GM21390 (cell line): ENCODE measurements around the gene MORF4L1.
"Not testable (repeated sequence)": the region's sequence is repeated elsewhere in the genome, so short reads cannot be mapped to it uniquely, and the experiment has no call there.

Source experiments
- ATAC-seq: cut with Tn5 transposase; IDR thresholded peaks from one replicate; pipeline ENCODE4 v1.9.1; 2021; ENCODE audit not compliant: unreplicated experiment

MORF4L1 gene

GRCh38 chr15:78872155-78872971 lies at the start of gene MORF4L1:
Gene MORF4L1, plus strand, starts transcription at chr15:78872890. Its CDS starts 128 bp downstream, at chr15:78873018.
- ATAC-seq, result peak; percentile 78

DNA sequence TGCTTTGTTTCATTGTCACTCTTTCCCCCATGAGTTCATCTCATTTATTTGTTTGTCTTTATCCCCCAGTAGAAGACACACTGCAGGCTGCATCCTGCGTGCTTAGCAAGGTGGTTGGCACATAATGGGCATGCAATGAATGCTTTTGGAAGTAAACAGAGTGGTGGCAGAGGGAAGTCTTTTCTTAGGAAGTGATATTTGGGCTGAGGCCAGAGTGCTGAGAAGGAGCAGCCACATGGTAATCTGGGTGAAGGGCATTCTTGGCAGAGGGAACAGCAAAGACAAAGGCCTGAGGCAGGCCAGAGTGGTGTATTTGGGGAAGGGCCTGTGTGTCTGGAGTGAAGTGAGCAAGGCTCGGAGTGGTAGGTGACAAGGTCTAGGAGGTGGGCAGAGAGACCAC lies 43.8 kb upstream of the MORF4L1 start:
- no peak for ATAC-seq

- ATAC-seq, result no peak
Observed at GRCh38 chr15:78830514-78831228, 42.0 kb upstream of the MORF4L1 start.

GRCh38 chr15:78831229-78832207 lies 41.2 kb upstream of the MORF4L1 start:
- no peak for ATAC-seq

DNA sequence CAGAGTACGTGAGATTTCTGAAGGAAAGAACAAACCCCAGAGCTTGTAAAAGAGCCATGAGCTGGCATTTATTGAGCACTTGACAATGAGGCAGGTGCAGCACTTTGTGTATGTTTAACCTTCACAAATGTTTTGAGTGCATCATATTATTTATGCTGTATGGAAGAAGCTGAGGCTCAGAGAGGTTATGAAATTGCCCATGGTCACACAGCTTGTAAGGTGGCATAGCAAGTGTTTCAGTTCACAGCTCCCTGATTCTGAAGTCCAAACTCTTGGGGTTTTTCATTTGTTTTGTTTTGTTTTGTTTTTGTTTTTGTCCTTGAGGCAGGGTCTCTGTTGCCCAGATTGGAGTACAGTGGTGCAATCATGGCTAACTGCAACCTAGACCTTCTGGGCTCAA lies 36.4 kb upstream of the MORF4L1 start:
- no peak for ATAC-seq

- no peak for ATAC-seq
Observed at GRCh38 chr15:78837131-78837530, 35.6 kb upstream of the MORF4L1 start.

DNA sequence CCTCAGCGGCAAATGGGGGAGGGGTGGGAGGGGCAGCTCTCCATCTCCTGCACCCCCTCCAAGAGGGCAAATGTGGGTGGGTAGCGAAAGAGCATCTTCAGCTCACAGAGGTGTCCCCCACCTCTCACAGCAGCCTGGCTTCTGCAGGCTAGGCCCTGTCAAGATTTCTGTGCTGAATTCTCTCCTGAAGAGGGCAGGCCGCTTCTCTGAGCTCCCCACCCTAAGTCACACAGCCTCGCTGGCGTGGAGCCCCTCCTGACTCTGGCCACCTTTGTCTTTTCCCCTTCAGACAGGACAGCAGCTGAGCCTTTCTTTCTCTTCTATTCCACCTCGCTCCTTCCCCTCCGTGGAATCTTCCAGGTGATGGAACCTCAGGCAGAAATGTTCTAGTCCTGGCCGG lies 35.1 kb upstream of the MORF4L1 start:
- ATAC-seq, result no peak

DNA sequence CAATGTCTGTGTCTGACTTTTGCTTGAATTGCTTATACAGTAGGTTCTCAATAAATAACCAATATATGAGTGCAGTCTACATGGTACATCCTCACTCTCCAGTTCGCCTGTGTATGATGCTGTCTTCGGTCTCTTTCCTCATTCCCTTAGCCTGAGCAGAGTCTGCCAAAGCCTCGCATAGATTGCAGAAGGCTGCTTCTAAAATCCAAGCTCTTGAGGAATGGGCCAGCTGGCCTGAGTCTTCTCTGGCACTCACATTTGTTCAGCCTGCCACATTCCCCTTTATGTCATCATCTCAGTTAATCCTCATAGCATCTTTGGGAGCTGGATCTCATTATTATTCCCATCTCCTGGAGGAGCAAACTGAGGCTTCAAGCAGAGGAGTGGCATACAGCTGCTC lies 34.2 kb upstream of the MORF4L1 start:
- no peak for ATAC-seq

GRCh38 chr15:78839151-78839550 lies 33.5 kb upstream of the MORF4L1 start:
- not testable (repeated sequence) for ATAC-seq

DNA sequence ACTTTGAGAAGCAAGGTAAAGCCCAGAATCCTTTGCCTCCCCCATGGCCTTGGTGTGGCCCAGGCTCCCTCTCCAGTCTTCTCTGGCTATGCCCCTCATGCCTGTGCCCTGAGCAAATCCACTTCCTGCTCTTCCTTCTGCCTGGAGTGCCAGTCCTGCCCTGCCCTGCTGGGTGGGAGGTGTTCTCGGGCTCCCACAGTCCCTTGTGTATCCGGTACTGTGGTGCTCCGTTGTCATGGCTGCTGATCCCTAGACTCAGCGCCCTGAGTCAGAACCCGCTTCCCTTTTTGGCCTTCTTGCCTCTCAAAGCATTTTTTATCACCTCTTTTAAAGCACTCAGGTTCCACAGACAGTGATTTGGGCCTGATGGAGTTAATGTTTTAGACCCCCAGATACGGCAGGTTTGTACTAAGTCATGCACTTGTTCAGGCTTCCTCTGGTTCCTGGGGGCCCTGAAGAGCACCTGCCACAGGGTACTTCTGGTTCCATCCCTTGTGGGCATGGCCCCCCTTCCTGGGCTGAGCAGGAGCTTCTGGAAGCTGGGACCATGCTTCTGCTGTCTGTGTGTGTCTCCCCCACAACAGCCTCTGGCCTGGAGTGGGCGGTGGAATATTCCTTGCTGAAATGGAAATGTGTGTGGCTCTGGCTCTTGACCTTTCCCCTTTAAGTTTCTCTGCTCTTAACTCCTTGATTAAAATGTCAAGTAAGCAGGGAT lies 31.9 kb upstream of the MORF4L1 start:
- no peak for ATAC-seq

- ATAC-seq, result no peak
Observed at GRCh38 chr15:78841376-78841706, 31.3 kb upstream of the MORF4L1 start.

DNA sequence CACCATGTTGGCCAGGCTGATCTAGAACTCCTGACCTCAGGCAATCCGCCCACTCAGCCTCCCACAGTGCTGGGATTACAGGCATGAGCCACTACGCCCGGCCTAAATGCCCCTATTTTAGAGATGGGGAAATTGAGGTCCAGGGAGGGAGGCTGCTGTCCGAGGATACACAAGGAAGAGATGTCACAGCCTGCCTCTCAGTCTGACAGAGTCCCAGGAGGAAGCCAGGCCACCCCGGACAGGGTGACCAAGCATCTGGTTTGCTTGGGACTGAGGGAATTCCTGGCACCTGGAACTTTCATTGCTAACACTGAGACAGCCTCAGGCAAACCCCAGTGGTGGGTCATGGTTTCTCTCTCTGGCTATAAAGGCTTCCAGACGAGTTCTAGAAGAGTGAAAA lies 30.8 kb upstream of the MORF4L1 start:
- ATAC-seq, result no peak

GRCh38 chr15:78842519-78842918 lies 30.2 kb upstream of the MORF4L1 start:
- ATAC-seq, result no peak

DNA sequence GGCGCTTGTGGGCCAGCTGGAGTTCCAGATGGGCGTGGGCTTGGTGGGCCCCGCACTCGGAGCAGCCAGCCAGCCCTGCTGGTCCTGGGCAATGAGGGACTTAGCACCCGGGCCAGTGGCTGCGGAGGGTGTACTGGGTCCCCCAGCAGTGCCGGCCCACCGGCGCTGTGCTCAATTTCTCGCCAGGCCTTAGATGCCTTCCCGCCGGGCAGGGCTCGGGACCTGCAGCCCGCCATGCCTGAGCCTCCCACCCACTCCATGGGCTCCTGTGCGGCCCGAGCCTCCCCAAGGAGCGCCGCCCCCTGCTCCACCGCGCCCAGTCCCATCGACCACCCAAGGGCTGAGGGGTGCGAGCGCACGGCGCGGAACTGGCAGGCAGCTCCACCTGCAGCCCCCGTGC lies 25.8 kb upstream of the MORF4L1 start:
- ATAC-seq, result not testable (repeated sequence)

DNA sequence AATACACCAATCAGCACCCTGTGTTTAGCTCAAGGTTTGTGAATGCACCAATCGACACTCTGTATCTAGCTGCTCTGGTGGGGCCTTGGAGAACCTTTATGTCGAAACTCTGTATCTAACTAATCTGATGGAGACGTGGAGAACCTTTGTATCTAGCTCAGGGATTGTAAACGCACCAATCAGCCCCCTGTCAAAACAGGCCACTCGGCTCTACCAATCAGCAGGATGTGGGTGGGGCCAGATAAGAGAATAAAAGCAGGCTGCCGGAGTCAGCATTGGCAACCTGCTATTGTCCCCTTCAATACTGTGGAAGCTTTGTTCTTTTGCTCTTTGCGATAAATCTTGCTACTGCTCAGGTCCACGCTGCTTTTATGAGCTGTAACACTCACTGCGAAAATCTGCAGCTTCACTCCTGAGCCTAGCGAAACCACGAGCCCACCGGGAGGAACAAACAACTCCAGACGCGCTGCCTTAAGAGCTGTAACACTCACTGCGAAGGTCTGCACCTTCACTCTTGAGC lies 25.2 kb upstream of the MORF4L1 start:
- not testable (repeated sequence) for ATAC-seq

- no peak for ATAC-seq
Observed at GRCh38 chr15:78850352-78850751, 22.3 kb upstream of the MORF4L1 start.

DNA sequence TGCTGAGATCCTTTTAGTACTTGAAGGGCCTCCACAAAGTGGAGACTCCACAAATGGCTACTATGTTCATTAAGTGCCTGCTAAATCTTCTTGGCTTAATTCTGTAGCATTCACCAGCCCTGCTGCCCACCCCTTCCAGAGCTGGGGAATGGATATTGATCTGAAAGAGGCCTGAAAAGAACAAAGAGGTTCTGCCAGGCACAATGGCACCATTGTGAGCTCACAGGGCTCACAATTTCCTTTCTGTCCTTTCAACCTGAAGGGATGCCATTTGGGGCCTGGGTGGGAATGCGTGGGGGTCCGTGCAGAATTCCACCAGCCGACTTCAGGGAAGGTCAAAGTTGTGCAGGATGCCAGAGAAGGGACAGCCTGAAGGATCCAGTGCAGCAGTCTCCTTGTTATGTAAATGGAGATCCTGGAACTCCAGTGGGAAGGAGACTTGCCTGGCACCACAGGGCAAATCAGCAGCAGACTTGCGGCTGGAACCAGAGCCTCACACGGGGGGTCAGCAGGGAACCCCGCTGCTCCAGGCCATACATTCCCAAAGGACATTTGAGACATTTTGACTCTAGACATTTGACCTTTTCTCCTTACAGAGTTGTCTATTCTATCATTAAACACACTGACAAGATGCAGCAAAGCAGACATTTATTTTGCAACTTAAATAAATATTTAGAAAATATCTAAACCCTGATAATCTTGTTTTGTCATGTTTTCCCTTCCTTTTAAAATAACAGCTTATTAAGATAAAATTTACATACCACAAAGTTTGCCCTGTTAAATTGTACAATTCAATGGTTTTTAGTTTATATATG lies 21.5 kb upstream of the MORF4L1 start:
- ATAC-seq, result no peak

GRCh38 chr15:78853500-78853899 lies 19.2 kb upstream of the MORF4L1 start:
- no peak for ATAC-seq

DNA sequence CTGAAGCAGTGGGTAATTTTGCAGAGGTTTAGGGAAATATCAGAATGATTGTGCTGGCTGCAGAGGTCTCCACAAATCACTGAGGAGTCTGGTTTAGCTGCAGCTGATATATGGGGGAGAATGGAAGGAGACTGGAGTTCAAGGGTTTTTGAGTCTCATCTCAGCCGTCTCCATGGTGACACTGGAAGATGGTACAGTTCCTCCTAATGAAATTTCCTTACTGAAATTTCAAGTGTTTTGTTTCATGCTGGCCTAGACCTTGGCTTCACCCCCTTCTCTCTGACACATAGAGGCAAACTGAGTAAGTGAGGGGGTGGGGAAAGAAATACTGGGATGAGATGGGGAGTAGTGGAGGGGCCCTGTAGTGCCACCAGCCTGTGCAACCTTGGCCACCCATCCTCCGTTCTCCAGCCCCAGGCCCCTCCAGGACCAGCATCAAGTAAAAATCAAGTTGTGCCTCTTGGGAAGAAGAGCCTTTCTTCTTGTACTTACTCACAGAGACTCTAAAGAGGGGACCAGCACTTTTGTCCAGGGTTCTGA lies 17.8 kb upstream of the MORF4L1 start:
- ATAC-seq, result no peak
